SK-N-SH treated with all-trans-retinoic acid at 6 μM for 48 hours (cell line): ENCODE data around the gene LSR.
A peak's percentile ranks its signal among the peaks of the same experiment; 100 is the strongest.

ENCODE experiments used
- ATAC-seq: fragments of 200-7000 bp; cut with Tn5 transposase; 3 replicates; pipeline ENCODE4 v1.9.1; 2020; ENCODE audit warnings: mild to moderate bottlenecking, moderate library complexity
- ARNTL ChIP-seq: fragments of 450-650 bp; formaldehyde crosslinking; IDR thresholded peaks from 2 replicates; pipeline ENCODE4 v1.5.0; 2020; ENCODE audit warnings: low read depth, mild to moderate bottlenecking, moderate library complexity, borderline replicate concordance
- BACH2 ChIP-seq: fragments of 250-450 bp; sonication (Bioruptor Pico); IDR thresholded peaks from 2 replicates; pipeline ENCODE4 v1.9.0; 2021; ENCODE audit warnings: mild to moderate bottlenecking, borderline replicate concordance
- CSDC2 ChIP-seq: fragments of 250-450 bp; sonication (Bioruptor Pico); IDR thresholded peaks from 2 replicates; pipeline ENCODE4 v1.5.0; 2020; ENCODE audit warnings: mild to moderate bottlenecking, moderate library complexity
- CSRNP3 ChIP-seq: fragments of 250-450 bp; sonication (Bioruptor Pico); IDR thresholded peaks from 2 replicates; pipeline ENCODE4 v1.5.1; 2021; ENCODE audit warnings: mild to moderate bottlenecking, moderate library complexity
- ESRRG ChIP-seq: fragments of 250-450 bp; sonication (Bioruptor Pico); IDR thresholded peaks from 2 replicates; pipeline ENCODE4 v1.6.1; 2021; ENCODE audit warnings: mild to moderate bottlenecking
- GLIS3 ChIP-seq: fragments of 250-450 bp; sonication (Bioruptor Pico); IDR thresholded peaks from 2 replicates; pipeline ENCODE4 v1.5.0; 2020; ENCODE audit warnings: mild to moderate bottlenecking, moderate library complexity
- ISL1 ChIP-seq: fragments of 250-450 bp; sonication (Bioruptor Pico); IDR thresholded peaks from 2 replicates; pipeline ENCODE4 v2.1.2; 2022; ENCODE audit warnings: mild to moderate bottlenecking, moderate library complexity
- OSR1 ChIP-seq: fragments of 250-450 bp; sonication (Bioruptor Pico); IDR thresholded peaks from 2 replicates; pipeline ENCODE4 v1.8.0; 2022; ENCODE audit warnings: moderate library complexity, mild to moderate bottlenecking, inconsistent platforms
- PPARA ChIP-seq: fragments of 250-450 bp; sonication (Bioruptor Pico); IDR thresholded peaks from 2 replicates; pipeline ENCODE4 v1.5.0; 2020; ENCODE audit warnings: mild to moderate bottlenecking, borderline replicate concordance
- RARB ChIP-seq: fragments of 250-450 bp; sonication (Bioruptor Pico); IDR thresholded peaks from 2 replicates; pipeline ENCODE4 v1.8.0; 2021; ENCODE audit warnings: mild to moderate bottlenecking, moderate library complexity
- SNAI2 ChIP-seq: fragments of 250-450 bp; sonication (Bioruptor Pico); IDR thresholded peaks from 2 replicates; pipeline ENCODE4 v1.5.0; 2020; ENCODE audit warnings: mild to moderate bottlenecking, moderate library complexity
- TCF4 ChIP-seq: fragments of 250-450 bp; sonication (Bioruptor Pico); IDR thresholded peaks from 2 replicates; pipeline ENCODE4 v1.8.0; 2021; ENCODE audit warnings: mild to moderate bottlenecking, moderate library complexity, borderline replicate concordance
- TSHZ2 ChIP-seq: fragments of 250-450 bp; sonication (Bioruptor Pico); IDR thresholded peaks from 2 replicates; pipeline ENCODE4 v1.5.0; 2020; ENCODE audit warnings: mild to moderate bottlenecking, moderate library complexity
- ZC3H10 ChIP-seq: fragments of 250-450 bp; sonication (Bioruptor Pico); IDR thresholded peaks from 2 replicates; pipeline ENCODE4 v1.5.1; 2021; ENCODE audit warnings: mild to moderate bottlenecking, moderate library complexity
- ZFP3 ChIP-seq: fragments of 250-450 bp; sonication (Bioruptor Pico); IDR thresholded peaks from 2 replicates; pipeline ENCODE4 v1.5.0; 2020; ENCODE audit warnings: mild to moderate bottlenecking, moderate library complexity
- ZNF565 ChIP-seq: fragments of 450-650 bp; formaldehyde crosslinking; conservative IDR thresholded peaks from 2 replicates; pipeline ENCODE4 v1.5.0; 2020; ENCODE audit warnings: low read depth, mild to moderate bottlenecking, moderate library complexity
- ZNF70 ChIP-seq: fragments of 450-650 bp; formaldehyde crosslinking; IDR thresholded peaks from 2 replicates; pipeline ENCODE4 v1.5.0; 2020; ENCODE audit warnings: mild to moderate bottlenecking, moderate library complexity
- ZNF8 ChIP-seq: fragments of 450-650 bp; formaldehyde crosslinking; IDR thresholded peaks from 2 replicates; pipeline ENCODE4 v1.5.0; 2020; ENCODE audit warnings: mild to moderate bottlenecking, moderate library complexity
- TF ChIP-seq, protein P1 (sequence below): fragments of 250-450 bp; sonication (Bioruptor Pico); IDR thresholded peaks from 2 replicates; pipeline ENCODE4 v1.8.0; 2021; ENCODE audit warnings: low read depth, mild to moderate bottlenecking, moderate library complexity, borderline replicate concordance
- TF ChIP-seq, protein P2 (sequence below): fragments of 250-450 bp; sonication (Bioruptor Pico); IDR thresholded peaks from 2 replicates; pipeline ENCODE4 v1.8.0; 2020; ENCODE audit warnings: mild to moderate bottlenecking, moderate library complexity, borderline replicate concordance
- TF ChIP-seq, protein P3 (sequence below): fragments of 250-450 bp; sonication (Bioruptor Pico); IDR thresholded peaks from 2 replicates; pipeline ENCODE4 v1.5.1; 2020; ENCODE audit warnings: low read depth, mild to moderate bottlenecking, moderate library complexity

LSR gene

DNA sequence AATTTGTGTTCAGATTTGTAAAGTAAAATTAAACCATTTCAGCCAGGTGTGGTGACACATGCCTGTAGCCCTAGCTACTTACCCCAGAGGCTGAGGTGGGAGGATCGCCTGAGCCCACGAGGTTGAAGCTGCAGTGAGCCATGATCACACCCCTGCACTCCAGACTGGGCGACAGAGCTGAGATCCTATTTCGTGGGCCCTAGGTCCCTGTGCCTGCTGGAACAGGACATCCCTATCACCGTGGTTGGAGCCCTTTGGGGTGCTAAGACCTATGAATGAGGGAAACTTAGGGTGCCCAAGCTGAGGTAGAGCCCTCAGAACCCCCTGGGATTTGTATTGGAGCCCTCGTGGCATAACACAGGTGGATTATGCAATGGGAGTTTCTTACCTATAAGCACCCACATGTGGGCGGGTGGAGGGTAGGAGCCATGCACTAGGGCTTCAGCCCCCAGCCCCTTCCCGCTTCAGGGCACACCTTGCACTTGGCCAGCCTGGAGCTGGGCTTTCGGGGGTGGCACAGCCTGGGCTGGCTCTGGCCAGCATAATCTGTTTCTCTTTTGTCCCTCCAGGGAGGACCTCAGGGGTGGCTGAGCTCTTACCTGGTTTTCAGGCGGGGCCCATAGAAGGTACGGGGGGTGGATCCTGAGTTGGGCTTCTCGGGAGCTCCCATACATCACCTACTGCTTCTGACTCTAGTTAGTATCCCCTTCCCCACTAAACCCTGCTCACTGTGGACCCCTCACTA lies 12.7 kb downstream of the LSR start (continued):
- TF ChIP-seq RARB (CRISPR knock-in tag) (no peak), ZNF565 (CRISPR knock-in tag) (no peak)

DNA sequence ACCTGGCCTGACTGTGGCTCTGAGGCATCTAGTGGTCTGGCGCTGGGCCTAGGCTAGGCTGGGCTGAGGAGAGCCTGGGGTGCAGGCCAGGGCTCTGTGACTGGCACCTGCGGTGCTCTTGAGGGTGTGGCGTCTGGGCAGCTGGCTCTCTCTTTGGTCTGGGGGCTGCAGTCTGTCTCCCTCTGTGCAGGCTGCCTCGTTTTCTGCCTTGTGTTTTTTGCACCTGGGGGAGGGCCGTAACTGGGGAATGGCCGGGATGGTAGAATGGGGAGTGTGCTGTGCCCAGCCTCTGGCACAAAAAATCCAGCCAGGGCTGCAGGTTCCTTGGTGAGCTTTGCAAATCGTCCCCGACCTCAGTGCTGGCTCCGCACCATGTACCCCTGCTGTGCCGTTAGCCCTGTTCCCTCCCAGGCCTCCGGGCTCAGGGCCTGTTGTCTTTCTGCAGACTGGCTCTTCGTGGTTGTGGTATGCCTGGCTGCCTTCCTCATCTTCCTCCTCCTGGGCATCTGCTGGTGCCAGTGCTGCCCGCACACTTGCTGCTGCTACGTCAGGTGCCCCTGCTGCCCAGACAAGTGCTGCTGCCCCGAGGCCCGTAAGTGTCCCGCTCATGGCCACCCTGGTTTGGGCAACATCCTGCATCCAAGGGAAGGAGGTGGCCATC lies 13.4 kb downstream of the LSR start:
- ATAC-seq: peak; percentile 30
- TF ChIP-seq ESRRG (no peak), TSHZ2 (CRISPR knock-in tag) (no peak), OSR1 (CRISPR knock-in tag) (no peak), CSDC2 (CRISPR knock-in tag) (no peak), PPARA (CRISPR knock-in tag) (no peak), ZFP3 (CRISPR knock-in tag) (no peak), BACH2 (CRISPR knock-in tag) (no peak), ISL1 (no peak), ZNF565 (CRISPR knock-in tag) (no peak), ZC3H10 (CRISPR knock-in tag) (no peak), TCF4 (no peak), RARB (CRISPR knock-in tag) (no peak), ZNF70 (CRISPR knock-in tag) (no peak), ZNF8 (CRISPR knock-in tag) (no peak)
- TF ChIP-seq, protein P1, sequence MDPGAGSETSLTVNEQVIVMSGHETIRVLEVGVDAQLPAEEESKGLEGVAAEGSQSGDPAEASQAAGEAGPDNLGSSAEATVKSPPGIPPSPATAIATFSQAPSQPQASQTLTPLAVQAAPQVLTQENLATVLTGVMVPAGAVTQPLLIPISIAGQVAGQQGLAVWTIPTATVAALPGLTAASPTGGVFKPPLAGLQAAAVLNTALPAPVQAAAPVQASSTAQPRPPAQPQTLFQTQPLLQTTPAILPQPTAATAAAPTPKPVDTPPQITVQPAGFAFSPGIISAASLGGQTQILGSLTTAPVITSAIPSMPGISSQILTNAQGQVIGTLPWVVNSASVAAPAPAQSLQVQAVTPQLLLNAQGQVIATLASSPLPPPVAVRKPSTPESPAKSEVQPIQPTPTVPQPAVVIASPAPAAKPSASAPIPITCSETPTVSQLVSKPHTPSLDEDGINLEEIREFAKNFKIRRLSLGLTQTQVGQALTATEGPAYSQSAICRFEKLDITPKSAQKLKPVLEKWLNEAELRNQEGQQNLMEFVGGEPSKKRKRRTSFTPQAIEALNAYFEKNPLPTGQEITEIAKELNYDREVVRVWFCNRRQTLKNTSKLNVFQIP (CRISPR knock-in tag): no peak

GRCh38 chr19:35264268-35265125 lies 15.7 kb downstream of the LSR start:
- TF ChIP-seq ARNTL (CRISPR knock-in tag) (no peak), ESRRG (no peak), ZC3H10 (CRISPR knock-in tag) (no peak)
- TF ChIP-seq, all 23 proteins: peak for 0
- no peak for ATAC-seq

DNA sequence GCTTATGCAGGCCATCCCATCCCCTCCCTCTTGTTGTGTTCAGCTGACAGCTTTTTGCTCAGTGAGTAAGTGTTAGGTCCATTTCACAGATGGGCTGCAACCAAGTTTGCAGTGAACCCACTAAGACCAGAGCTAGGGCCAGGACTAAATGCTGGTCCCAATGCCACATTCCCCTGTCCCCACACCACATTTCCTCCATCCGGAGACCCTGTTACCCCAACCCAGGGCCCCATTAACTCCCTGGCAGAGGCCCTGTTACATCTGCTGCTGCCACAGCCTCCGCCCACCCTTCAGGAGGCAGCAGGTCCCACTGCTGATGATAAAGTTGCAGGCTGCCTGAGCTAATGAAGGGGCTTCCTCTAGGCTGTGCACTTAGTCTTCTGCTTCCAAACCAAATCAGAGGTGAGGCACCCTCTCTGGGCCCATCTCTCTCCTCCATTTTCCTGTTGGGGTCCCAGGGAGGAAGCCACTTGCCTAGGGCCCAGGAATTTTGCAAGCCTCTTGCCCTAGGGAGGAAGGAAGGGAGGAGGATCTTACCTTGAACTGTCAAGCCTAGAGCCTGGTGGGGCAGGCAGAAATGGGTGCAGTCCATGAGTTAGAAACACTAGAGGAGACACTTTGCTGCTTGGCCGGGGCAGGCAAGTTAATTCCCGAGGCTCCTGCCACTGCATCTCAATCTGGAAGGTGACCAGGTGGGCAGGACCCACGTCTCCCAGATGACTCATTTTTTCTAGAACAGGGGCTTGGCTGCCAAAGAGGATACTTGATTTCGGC lies 16.5 kb downstream of the LSR start:
- no peak for ATAC-seq
- no peak for TF ChIP-seq ZNF70 (CRISPR knock-in tag)
- no peak for TF ChIP-seq CSRNP3 (CRISPR knock-in tag)
- TF ChIP-seq PPARA (CRISPR knock-in tag): no peak
- TF ChIP-seq ZNF565 (CRISPR knock-in tag): no peak
- TF ChIP-seq ZC3H10 (CRISPR knock-in tag): no peak
- TF ChIP-seq ZNF8 (CRISPR knock-in tag): no peak
- TF ChIP-seq GLIS3 (CRISPR knock-in tag): no peak
- no peak for TF ChIP-seq SNAI2
- TF ChIP-seq, protein P2, sequence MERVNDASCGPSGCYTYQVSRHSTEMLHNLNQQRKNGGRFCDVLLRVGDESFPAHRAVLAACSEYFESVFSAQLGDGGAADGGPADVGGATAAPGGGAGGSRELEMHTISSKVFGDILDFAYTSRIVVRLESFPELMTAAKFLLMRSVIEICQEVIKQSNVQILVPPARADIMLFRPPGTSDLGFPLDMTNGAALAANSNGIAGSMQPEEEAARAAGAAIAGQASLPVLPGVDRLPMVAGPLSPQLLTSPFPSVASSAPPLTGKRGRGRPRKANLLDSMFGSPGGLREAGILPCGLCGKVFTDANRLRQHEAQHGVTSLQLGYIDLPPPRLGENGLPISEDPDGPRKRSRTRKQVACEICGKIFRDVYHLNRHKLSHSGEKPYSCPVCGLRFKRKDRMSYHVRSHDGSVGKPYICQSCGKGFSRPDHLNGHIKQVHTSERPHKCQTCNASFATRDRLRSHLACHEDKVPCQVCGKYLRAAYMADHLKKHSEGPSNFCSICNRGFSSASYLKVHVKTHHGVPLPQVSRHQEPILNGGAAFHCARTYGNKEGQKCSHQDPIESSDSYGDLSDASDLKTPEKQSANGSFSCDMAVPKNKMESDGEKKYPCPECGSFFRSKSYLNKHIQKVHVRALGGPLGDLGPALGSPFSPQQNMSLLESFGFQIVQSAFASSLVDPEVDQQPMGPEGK (CRISPR knock-in tag): no peak
- TF ChIP-seq, protein P3, sequence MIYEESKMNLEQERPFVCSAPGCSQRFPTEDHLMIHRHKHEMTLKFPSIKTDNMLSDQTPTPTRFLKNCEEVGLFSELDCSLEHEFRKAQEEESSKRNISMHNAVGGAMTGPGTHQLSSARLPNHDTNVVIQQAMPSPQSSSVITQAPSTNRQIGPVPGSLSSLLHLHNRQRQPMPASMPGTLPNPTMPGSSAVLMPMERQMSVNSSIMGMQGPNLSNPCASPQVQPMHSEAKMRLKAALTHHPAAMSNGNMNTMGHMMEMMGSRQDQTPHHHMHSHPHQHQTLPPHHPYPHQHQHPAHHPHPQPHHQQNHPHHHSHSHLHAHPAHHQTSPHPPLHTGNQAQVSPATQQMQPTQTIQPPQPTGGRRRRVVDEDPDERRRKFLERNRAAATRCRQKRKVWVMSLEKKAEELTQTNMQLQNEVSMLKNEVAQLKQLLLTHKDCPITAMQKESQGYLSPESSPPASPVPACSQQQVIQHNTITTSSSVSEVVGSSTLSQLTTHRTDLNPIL (CRISPR knock-in tag): no peak
- TF ChIP-seq OSR1 (CRISPR knock-in tag): no peak
- TF ChIP-seq ARNTL (CRISPR knock-in tag): no peak
- TF ChIP-seq ESRRG: no peak
- no peak for TF ChIP-seq TCF4
- TF ChIP-seq, protein P1 (CRISPR knock-in tag): no peak
